NCI-H2196 (cell line): ENCODE results near the gene SLC35A5.
A peak's percentile ranks its signal among the peaks of the same experiment; 100 is the strongest.

Source experiments
- DNase-seq: peaks from one replicate; lab custom pipeline; 2025; ENCODE audit not compliant: unreplicated experiment; lab: John Stamatoyannopoulos, UW

Gene SLC35A5

GRCh38 chr3:112569265-112569664 is 7.4 kb downstream of the SLC35A5 start:
- no peak for DNase-seq

GRCh38 chr3:112572701-112573100 is 10.9 kb downstream of the SLC35A5 start:
- DNase-seq: no peak

- no peak for DNase-seq
Measured at GRCh38 chr3:112579232-112579631, 17.4 kb downstream of the SLC35A5 start.

- DNase-seq: no peak
Measured at GRCh38 chr3:112579697-112580096, 17.9 kb downstream of the SLC35A5 start.

GRCh38 chr3:112582244-112582874 is 20.5 kb downstream of the SLC35A5 start:
- peak; percentile 54 for DNase-seq

- no peak for DNase-seq
Measured at GRCh38 chr3:112583105-112583504, 21.3 kb downstream of the SLC35A5 start.

- no peak for DNase-seq
Measured at GRCh38 chr3:112585782-112586181, 23.9 kb downstream of the SLC35A5 start.

- no peak for DNase-seq
Measured at GRCh38 chr3:112587336-112587735, 25.5 kb downstream of the SLC35A5 start.

- no peak for DNase-seq
Measured at GRCh38 chr3:112593258-112593657, 31.4 kb downstream of the SLC35A5 start.

- no peak for DNase-seq
Measured at GRCh38 chr3:112594856-112595255, 33.0 kb downstream of the SLC35A5 start.

- DNase-seq: no peak
Measured at GRCh38 chr3:112597945-112598344, 36.1 kb downstream of the SLC35A5 start.

- no peak for DNase-seq
Measured at GRCh38 chr3:112598731-112599130, 36.9 kb downstream of the SLC35A5 start.

- DNase-seq: no peak
Measured at GRCh38 chr3:112602217-112602838, 40.5 kb downstream of the SLC35A5 start.

GRCh38 chr3:112604536-112604935 is 42.7 kb downstream of the SLC35A5 start:
- no peak for DNase-seq

GRCh38 chr3:112605285-112605684 is 43.4 kb downstream of the SLC35A5 start:
- DNase-seq: peak; percentile 81

GRCh38 chr3:112606098-112606497 is 44.3 kb downstream of the SLC35A5 start:
- no peak for DNase-seq

- DNase-seq: no peak
Measured at GRCh38 chr3:112607863-112608262, 46.0 kb downstream of the SLC35A5 start.

GRCh38 chr3:112610121-112610520 is 48.3 kb downstream of the SLC35A5 start:
- no peak for DNase-seq

GRCh38 chr3:112611752-112612515 is 50.1 kb downstream of the SLC35A5 start:
- no peak for DNase-seq

- no peak for DNase-seq
Measured at GRCh38 chr3:112615989-112616731, 54.3 kb downstream of the SLC35A5 start.

- DNase-seq: no peak
Measured at GRCh38 chr3:112617285-112617684, 55.4 kb downstream of the SLC35A5 start.
